Effector memory CD8-positive, alpha-beta T cell (primary cell): ENCODE measurements around the gene ERFE.
"Not testable (repeated sequence)": the region's sequence is repeated elsewhere in the genome, so short reads cannot be mapped to it uniquely, and the experiment has no call there.

Experiments used
- ATAC-seq: fragments of 150-1000 bp; cut with Tn5 transposase; replicated peaks from 2 replicates; pipeline ENCODE4 v1.10.0; 2021; ENCODE audit warnings: mild to moderate bottlenecking, moderate library complexity
- DNase-seq, 3 experiments: peaks; one replicate each; pipeline ENCODE4 v3.0.0; 2021
- H3K27ac Mint-ChIP-seq, 2 donors: one replicate each; pipeline ENCODE4 v1.8.0; 2022; ENCODE audit warnings: mild to moderate bottlenecking in 2 of 2, mixed read lengths in 2 of 2, moderate library complexity in 2 of 2
- H3K27me3 Mint-ChIP-seq, 2 donors: one replicate each; pipeline ENCODE4 v1.8.0; 2022; ENCODE audit warnings: mixed read lengths in 2 of 2
- H3K36me3 Mint-ChIP-seq: one replicate; pipeline ENCODE4 v1.8.0; 2022; ENCODE audit warnings: mild to moderate bottlenecking, moderate library complexity, mixed read lengths; ENCODE audit not compliant: insufficient read depth
- H3K4me1 Mint-ChIP-seq, 2 donors: one replicate each; pipeline ENCODE4 v1.8.0; 2022; ENCODE audit warnings: low read depth in 2 of 2, mixed read lengths in 2 of 2
- H3K4me3 Mint-ChIP-seq, 2 donors: one replicate each; pipeline ENCODE4 v1.8.0; 2022; ENCODE audit warnings: mild to moderate bottlenecking in 2 of 2, mixed read lengths in 2 of 2, moderate library complexity in 2 of 2
- H3K9me3 Mint-ChIP-seq, 2 donors: one replicate each; pipeline ENCODE4 v1.8.0; 2022; ENCODE audit warnings: mixed read lengths in 2 of 2
- total RNA-seq, 9 experiments: gene quantifications; one replicate each; lab custom pipeline; 2026; lab: John Stamatoyannopoulos, UW

Gene ERFE, protein sequence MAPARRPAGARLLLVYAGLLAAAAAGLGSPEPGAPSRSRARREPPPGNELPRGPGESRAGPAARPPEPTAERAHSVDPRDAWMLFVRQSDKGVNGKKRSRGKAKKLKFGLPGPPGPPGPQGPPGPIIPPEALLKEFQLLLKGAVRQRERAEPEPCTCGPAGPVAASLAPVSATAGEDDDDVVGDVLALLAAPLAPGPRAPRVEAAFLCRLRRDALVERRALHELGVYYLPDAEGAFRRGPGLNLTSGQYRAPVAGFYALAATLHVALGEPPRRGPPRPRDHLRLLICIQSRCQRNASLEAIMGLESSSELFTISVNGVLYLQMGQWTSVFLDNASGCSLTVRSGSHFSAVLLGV
- 0 to 0.90 (median 0) reads per million in 9 experiments for total RNA-seq

DNA sequence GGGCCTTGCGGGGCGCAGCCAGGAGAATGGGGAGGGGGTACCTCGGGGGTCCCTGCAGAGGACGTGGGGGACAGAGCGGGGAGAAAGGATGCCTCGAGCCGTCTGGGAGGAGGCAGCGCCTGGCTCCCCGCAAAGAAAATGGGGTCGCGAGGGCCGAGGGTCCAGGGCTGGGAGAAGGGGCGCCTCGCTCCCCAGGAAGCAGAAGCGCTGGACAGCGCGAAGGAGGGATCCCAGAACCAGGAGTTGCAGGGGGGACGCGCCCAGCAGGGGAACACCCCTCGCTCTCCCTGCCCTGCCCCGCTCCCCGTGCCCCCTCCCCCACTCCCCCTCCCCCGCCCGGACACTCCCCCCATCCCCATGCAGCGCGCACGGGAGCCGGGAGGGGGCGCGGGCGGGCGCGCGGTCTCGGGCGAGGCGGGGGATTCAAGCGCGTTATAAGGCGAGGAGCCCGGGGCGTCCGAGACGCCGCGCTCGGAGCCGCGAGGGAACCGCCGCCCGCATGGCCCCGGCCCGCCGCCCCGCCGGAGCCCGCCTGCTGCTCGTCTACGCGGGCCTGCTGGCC is at the start of gene ERFE:
Gene ERFE (plus strand): TSS at position 462 of the 562 bp plus-strand sequence. CDS start 38 bp downstream, at position 500.
- Mint-ChIP-seq H3K27me3 (peaks cover 17 to 29% of the 10 kb centered on the region in 2 donors), H3K4me1 (peaks cover 7 to 12% of the 10 kb centered on the region in 2 donors), H3K9me3 (no peaks in the 10 kb centered on the region), H3K36me3 (peaks cover 3% of the 10 kb centered on the region), H3K27ac (peak within 1 kb of the TSS in 1 of 2 donors; percentile 62), H3K4me3 (peak within 1 kb of the TSS; percentile 60 to 71)
- ATAC-seq (peak; percentile 75), DNase-seq (peak in 2 of 3 experiments; percentile 24 to 31)

DNA sequence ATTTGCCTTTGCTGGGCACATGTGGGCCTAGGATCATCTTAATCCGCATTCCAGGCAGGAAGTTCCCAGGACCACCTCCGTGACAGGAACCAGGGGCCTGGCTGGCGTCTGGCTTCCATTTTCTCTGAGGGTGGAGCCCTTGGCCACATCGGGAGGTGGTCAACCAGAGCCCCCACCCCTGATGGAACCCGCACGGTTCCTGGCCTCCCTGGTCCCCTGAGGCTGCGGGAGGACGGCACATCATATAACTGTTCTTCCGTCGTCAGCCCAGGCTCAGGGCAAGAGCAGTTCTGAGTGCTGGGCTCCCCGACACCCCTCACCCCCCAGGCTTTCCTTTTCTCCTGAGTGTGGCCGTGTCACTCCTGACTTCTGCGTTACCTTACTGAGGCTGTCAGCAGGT is 45.2 kb upstream of the ERFE start:
- no peak overlapping the region for H3K4me3 Mint-ChIP-seq
- ATAC-seq: no peak
- DNase-seq: no peak
- no peak overlapping the region for H3K27ac Mint-ChIP-seq
- peaks cover 18 to 22% of the 10 kb centered on the region in 2 donors for H3K27me3 Mint-ChIP-seq
- H3K36me3 Mint-ChIP-seq: no peaks in the 10 kb centered on the region
- no peaks in the 10 kb centered on the region for H3K4me1 Mint-ChIP-seq
- peaks cover 1 to 16% of the 10 kb centered on the region in 2 donors for H3K9me3 Mint-ChIP-seq

DNA sequence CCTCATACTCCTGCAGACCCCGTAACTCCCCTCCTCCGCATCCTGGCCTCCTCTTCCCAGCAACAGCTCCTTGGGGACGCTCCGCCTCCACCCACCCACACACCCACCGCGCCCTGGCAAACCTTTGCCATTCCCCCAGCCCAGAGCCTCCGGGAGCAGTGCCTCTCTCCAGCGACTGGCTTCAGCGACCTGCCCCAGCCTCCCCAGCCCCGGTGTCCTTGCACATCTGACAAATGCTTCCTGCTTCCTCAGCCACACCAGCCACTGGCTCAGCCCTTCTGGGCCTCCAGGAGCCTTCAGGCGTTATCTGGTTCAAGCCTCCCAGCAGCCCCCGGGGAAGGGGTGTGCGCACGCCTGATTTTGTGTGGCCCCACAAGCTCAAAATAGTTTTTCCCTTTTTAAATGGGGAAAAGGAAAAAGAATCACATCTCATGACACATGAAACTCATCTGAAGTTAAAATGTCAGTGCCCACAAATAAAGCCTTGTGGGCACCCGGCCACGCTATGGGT is 44.4 kb upstream of the ERFE start:
- no peaks in the 10 kb centered on the region for H3K4me1 Mint-ChIP-seq
- peaks cover 1 to 16% of the 10 kb centered on the region in 2 donors for H3K9me3 Mint-ChIP-seq
- H3K4me3 Mint-ChIP-seq: no peak overlapping the region
- no peak for ATAC-seq
- H3K27me3 Mint-ChIP-seq: peaks cover 22 to 26% of the 10 kb centered on the region in 2 donors
- H3K36me3 Mint-ChIP-seq: no peaks in the 10 kb centered on the region
- no peak overlapping the region for H3K27ac Mint-ChIP-seq
- no peak for DNase-seq

GRCh38 chr2:238114851-238115660 is 43.7 kb upstream of the ERFE start:
- Mint-ChIP-seq H3K4me3 (no peak overlapping the region), H3K27ac (no peak overlapping the region), H3K27me3 (peaks cover 22 to 26% of the 10 kb centered on the region in 2 donors), H3K36me3 (no peaks in the 10 kb centered on the region), H3K4me1 (no peaks in the 10 kb centered on the region), H3K9me3 (peaks cover 1 to 16% of the 10 kb centered on the region in 2 donors)
- ATAC-seq: no peak
- DNase-seq: no peak

DNA sequence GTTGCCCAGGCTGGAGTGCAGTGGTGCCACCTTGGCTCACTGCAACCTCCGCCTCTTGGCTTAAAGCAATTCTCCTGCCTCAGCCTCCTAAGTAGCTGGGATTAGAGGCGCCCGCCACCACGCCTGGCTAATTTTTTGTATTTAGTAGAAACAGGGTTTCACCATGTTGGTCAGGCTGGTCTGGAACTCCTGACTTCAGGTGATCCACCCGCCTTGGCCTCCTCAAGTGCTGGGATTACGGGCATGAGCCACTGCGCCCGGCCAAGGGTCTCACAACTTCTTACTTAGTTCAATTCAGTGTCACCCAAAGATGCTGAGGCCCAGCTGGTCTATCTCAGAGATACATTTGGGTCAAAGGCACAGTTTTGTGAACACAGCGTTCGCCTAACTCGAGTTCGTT is 43.1 kb upstream of the ERFE start:
- not testable (repeated sequence) for DNase-seq, ATAC-seq, H3K4me1 Mint-ChIP-seq

DNA sequence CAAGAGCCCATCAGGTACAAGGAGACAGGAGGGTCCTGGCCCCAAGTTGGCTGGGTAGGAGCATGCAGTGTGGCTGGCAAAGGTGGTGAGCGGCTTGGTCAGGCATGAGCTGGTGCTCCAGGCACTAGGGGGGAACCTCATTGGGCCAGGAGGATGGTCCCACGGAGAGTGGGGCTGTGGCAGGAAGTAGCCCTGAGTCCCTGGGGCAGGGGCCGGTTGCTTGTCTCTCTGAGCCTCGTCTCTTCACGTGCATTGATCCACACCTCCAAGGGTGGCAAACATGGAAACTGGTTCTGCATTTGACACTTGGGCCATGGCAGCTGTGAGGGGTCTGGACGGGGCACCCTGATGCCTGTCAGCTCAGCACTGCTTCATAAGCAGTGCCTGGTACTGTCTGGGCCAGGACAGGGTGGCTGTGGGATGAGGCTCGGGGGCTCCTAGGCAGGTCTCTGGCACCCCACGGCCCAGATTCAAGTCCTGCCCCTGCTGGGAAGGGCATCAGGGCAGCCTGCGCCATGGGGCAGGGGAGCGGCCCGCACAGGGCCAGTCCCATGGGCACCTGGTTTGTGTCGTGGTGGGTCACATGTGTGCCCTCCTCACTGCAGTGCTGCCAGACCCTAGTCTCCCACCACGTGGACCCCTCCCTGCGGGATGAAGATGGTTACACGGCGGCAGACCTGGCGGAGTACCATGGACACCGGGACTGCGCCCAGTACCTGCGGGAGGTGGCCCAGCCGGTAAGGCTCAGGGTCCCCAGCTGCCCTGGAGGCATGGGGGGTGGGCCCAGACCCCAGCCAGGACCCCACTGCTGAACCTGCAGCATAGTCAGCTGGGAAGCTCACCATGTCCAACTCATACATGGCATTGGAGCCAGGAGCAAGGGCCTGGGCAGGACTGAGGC is 42.2 kb upstream of the ERFE start:
- ATAC-seq (no peak), DNase-seq (no peak)
- Mint-ChIP-seq H3K27ac (no peak overlapping the region), H3K36me3 (no peaks in the 10 kb centered on the region), H3K4me3 (no peak overlapping the region), H3K27me3 (peaks cover 22 to 26% of the 10 kb centered on the region in 2 donors), H3K4me1 (no peaks in the 10 kb centered on the region), H3K9me3 (peaks cover 1 to 16% of the 10 kb centered on the region in 2 donors)

More for the DNA sequence above, 43.1 kb upstream of the ERFE start:
- H3K36me3 Mint-ChIP-seq, H3K27ac Mint-ChIP-seq, H3K4me3 Mint-ChIP-seq: not testable (repeated sequence)
- H3K27me3 Mint-ChIP-seq: peaks cover 22 to 26% of the 10 kb centered on the region in 2 donors
- peaks cover 1 to 16% of the 10 kb centered on the region in 2 donors for H3K9me3 Mint-ChIP-seq

DNA sequence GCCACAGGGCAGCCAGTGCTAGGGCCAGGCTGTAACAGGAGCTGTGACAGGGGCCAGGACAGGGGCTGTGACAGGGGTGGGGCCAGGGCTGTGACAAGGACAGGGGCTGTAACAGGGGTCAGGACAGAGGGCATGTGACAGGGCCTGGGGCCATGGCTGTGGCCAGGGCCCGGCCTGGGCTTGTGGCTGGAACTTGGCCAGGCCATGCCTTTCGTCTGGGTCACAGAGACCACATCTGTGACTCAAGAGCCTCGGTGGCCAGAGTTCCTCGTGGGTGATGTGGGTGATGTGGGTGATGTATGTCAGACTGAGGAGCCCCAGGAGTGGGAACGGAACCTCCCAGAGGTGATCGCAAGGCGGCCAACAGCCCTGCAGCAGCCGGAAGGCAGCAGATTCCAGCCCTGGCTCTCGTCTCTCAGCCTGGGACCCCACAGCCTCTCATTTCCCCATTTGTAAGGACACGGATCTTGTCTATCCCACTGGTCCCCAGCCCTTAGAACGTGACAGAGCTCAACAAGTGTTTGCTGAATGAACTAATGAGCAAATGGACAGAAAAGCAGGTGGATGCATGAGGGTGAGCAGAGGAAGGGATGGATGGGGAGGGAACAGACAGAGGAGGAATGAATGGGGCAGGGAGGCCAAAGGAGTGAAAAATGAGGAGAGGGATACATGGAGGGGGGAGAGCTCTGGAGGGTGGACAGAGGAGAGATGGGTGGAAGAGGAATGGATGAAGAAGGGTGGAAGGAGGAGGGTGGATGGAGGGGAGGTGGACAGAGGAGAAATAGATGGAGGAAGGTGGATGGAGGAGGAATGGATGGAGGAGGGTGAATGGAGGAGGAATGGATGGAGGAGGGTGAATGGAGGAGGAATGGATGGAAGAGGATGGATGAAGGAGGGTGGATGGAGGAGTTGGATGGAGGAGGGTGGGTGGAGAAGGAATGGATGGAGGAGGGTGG is 41.3 kb upstream of the ERFE start:
- H3K4me1 Mint-ChIP-seq: no peaks in the 10 kb centered on the region
- peaks cover 22 to 26% of the 10 kb centered on the region in 2 donors for H3K27me3 Mint-ChIP-seq
- ATAC-seq: no peak
- no peak overlapping the region for H3K27ac Mint-ChIP-seq
- peaks cover 1 to 15% of the 10 kb centered on the region in 2 donors for H3K9me3 Mint-ChIP-seq
- DNase-seq: no peak
- no peak overlapping the region for H3K4me3 Mint-ChIP-seq
- H3K36me3 Mint-ChIP-seq: no peaks in the 10 kb centered on the region

DNA sequence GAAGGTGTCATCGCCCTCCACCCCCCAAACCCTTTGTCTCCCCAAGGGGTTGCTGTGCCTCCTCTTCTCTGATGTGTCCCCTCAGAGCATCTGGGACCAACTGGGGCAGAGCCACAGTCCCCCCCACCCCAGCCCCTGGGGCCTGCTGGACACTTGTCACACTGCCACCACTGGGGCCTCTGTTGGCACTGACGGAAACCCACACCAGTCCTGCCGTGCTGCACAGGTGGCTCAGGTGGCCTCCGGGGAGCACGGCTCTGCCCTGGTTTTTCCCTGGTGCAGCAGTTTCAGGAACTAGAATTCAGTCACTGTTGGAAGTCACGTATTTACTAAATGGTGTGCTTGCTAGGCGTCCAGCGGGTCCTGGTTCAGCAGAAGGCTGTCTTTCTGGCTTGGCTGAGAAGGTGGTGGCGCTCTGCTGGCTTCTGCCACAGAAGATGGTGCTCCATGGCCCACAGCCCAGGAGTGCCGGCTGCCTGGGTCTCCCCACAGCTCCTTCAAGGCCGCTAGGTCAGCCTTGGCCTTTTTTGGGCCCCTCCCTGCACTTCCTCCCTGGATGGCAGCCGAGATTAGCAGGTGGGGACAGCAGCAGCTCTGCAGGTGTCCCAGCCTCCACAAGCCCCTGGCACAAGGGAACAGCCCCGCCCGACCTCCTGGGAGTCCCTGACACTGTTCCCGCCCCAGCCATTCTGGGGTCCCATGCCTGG is 38.9 kb upstream of the ERFE start:
- H3K27ac Mint-ChIP-seq: no peak overlapping the region
- DNase-seq (no peak), ATAC-seq (no peak)
- H3K36me3 Mint-ChIP-seq: no peaks in the 10 kb centered on the region
- H3K4me1 Mint-ChIP-seq: no peaks in the 10 kb centered on the region
- peaks cover 22 to 26% of the 10 kb centered on the region in 2 donors for H3K27me3 Mint-ChIP-seq
- H3K9me3 Mint-ChIP-seq: peaks cover 0 to 1% of the 10 kb centered on the region in 2 donors
- no peak overlapping the region for H3K4me3 Mint-ChIP-seq

- no peak for ATAC-seq
- Mint-ChIP-seq H3K27ac (no peak overlapping the region), H3K4me1 (no peaks in the 10 kb centered on the region), H3K9me3 (peaks cover 0 to 1% of the 10 kb centered on the region in 2 donors), H3K4me3 (no peak overlapping the region), H3K27me3 (peaks cover 22 to 26% of the 10 kb centered on the region in 2 donors), H3K36me3 (no peaks in the 10 kb centered on the region)
- DNase-seq: no peak
These were observed 38.1 kb upstream of the ERFE start for GRCh38 chr2:238120463-238121298.

DNA sequence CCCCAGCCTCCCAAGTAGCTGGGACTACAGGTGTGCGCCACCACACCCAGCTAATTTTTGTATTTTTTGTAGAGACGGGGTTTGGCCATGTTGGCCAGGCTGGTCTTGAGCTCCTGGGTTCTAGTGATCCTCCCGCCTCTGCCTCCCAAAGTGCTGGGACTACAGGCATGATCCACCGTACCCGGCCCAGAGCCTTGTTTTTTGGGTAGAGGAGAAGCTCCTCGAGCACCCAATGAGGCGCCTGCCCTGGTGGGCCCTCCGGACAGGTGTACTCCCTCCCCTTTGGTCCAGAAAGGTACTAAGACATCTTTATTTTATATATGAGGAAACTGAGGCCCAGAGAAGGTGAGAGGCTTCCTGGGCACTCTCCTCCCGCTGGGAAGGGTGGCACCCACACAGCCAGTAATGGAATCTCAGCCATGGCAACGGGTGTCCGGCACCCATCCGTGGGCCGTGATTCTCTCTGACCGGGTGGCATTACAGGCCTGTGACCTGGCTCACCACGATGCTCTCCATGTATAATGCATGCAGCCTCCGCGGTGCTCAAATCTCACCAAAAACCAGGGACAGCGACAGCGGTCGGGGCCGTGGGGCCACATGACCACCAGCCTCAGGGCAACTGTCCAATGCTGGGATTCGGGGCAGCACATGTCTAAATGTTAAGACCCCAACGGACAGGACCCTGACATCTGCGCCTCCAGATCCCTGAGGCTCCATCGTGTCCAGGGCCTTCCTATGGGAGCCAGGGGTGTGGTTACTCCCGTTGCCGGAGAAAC is 37.1 kb upstream of the ERFE start:
- peaks cover 14 to 21% of the 10 kb centered on the region in 2 donors for H3K27me3 Mint-ChIP-seq
- no peaks in the 10 kb centered on the region for H3K36me3 Mint-ChIP-seq
- H3K9me3 Mint-ChIP-seq: peaks cover 0 to 1% of the 10 kb centered on the region in 2 donors

More for the DNA sequence above, 37.1 kb upstream of the ERFE start:
- Mint-ChIP-seq H3K4me1 (no peaks in the 10 kb centered on the region), H3K27ac (no peak overlapping the region), H3K4me3 (no peak overlapping the region)
- no peak for ATAC-seq
- DNase-seq: no peak
